ENCODE data around the gene RPS21. TPM values are rescaled to one million over a fixed set of nuclear protein-coding genes. Genes with fewer than 3 reads are reported as not detected.

The RPS21 gene
- total RNA-seq, 4 donors from 2014 or later, result 1,371 to 3,195 (median 1,826) TPM

DNA sequence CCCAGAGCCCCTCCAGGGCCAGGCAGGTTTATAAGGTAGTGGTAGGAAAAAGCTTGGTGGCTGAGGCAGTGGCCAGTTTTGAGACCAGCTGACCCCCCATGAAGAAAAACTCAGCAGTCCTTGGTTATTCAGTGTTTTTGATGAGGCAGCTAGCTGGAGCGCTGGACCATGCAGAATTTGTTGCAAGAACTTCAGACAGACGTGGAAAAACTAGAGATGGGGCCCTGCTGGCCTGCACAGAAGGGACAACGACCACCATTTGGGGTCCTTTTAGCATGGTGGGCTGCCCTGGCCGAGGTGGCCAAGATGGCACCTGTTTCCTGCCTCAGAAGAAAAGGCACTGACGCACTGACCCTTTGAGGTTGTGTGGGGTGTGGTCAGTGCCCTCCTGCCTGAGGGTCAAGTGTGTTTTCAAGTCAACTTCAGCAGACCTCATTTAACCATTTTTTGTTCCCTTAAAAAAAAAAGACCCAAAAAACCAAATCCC, 2.7 kb downstream of the RPS21 start:
- H3K4me3 ChIP-seq, result no peak overlapping the region
- H3K9me3 ChIP-seq, result no peaks in the 10 kb centered on the region
- no peak for DNase-seq (ENCODE audit: low spot score in 2 of 2)
- H3K36me3 ChIP-seq, result peaks cover 0 to 67% (median 3%) of the 10 kb centered on the region in 3 donors
- H3K27me3 ChIP-seq, result no peaks in the 10 kb centered on the region
- 73 to 76% methylated on average over 5 of the region's 5 CpGs for WGBS, 2 donors
- peaks cover 0 to 37% (median 22%) of the 10 kb centered on the region in 4 donors for H3K4me1 ChIP-seq
- no peak overlapping the region for H3K27ac ChIP-seq
- TF ChIP-seq POLR2A (IDR thresholded peaks at IDR 0.05) (no peak), EP300 (IDR thresholded peaks at IDR 0.05) (no peak)
- TF ChIP-seq, protein P1, sequence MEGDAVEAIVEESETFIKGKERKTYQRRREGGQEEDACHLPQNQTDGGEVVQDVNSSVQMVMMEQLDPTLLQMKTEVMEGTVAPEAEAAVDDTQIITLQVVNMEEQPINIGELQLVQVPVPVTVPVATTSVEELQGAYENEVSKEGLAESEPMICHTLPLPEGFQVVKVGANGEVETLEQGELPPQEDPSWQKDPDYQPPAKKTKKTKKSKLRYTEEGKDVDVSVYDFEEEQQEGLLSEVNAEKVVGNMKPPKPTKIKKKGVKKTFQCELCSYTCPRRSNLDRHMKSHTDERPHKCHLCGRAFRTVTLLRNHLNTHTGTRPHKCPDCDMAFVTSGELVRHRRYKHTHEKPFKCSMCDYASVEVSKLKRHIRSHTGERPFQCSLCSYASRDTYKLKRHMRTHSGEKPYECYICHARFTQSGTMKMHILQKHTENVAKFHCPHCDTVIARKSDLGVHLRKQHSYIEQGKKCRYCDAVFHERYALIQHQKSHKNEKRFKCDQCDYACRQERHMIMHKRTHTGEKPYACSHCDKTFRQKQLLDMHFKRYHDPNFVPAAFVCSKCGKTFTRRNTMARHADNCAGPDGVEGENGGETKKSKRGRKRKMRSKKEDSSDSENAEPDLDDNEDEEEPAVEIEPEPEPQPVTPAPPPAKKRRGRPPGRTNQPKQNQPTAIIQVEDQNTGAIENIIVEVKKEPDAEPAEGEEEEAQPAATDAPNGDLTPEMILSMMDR (IDR thresholded peaks at IDR 0.05), result no peak

DNA sequence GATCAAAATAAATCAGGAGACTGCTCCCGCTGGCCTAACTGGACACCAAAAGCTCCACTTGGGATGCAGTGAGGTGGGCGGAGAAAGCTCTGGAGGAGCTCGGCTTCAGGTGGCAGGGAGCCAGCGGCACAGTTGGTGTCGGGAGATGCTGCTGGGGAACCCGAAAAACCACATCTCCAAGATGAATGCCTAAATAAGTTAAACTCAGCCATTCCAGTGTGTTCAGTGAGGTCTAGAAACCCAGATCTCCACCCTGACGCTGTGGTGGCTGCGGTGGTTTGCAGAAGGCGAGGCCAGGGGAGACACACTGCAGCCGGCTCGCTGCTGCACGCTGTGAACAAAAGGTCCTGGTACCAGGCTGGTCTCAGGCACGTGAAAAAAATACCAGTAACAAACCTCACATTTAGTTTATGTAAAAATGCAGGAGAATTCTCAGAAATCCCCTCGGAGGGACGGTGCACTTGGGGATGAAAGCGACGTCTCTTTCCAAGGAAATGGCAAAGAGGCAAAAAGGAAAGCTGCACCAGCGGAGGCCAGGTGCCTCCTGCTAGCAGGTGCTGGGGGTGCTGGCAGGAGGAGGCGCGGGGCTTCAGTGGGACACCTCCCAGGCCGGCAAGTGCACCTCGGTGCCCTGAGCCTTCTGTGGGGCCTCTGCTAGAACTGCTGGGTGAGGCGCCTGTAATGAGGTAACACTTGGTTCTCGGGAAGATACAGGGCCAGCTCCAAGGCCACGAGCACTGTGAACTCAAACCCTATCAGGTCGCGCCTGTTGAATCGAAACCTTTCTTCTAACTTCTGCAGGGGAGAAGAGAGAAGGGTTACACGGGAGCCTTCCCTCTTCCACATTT, 3.6 kb downstream of the RPS21 start:
- Histone ChIP-seq H3K27me3 (no peaks in the 10 kb centered on the region), H3K4me1 (peaks cover 0 to 28% (median 17%) of the 10 kb centered on the region in 4 donors), H3K4me3 (no peak overlapping the region), H3K36me3 (peaks cover 0 to 76% (median 3%) of the 10 kb centered on the region in 3 donors), H3K9me3 (no peaks in the 10 kb centered on the region), H3K27ac (no peak overlapping the region)
- 76% methylated on average over 23 to 29 of the region's 29 CpGs for WGBS, 2 donors
- TF ChIP-seq EP300 (IDR thresholded peaks at IDR 0.05), result no peak
- DNase-seq (ENCODE audit: low spot score in 2 of 2), result no peak

DNA sequence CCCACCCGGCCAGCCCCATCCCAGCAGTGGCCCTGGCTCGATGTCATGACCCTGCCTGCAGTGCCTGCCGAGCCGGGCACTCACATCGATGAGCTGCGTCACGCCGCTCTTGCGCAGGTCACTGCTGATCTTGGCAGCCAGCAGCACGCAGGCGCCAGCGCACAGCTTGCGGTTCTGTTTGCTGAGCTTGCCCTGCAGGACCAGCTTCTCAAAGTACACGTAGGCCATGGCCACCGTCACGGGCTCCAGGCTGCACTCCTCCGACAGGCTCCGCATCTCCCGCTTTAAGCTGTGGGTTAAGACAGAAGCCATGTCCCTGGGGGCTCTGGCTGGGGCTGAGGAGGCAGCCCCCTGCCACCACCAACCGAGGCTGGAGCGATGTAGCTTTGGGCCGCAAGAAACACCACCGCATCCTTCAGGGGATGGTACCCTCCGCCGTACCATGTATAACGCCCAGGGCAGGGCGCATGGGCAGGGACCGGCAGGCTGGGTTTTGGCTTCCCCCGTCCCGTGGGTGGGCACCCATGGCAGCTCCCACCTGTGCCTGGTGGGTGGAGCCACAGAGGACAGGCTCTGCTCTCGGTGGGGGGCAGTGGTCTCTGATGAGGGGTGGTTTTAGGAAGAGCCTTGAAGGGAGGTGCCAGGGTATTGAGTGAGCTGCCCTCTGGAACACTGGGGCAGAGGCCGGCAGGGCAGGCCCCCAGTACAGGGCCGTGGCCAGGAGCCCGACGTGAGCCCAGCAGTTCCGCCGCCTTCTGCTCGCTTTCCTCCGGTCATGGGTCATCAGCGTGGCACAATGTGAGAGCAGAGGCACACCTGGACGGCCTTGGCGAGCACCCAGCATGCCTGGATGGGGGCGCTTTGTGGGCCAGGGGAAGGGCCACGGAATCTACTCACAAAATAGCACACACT, 4.5 kb downstream of the RPS21 start:
- Histone ChIP-seq H3K9me3 (no peaks in the 10 kb centered on the region), H3K27me3 (no peaks in the 10 kb centered on the region), H3K4me1 (peaks cover 0 to 20% (median 10%) of the 10 kb centered on the region in 4 donors), H3K27ac (no peak overlapping the region), H3K36me3 (peaks cover 0 to 85% (median 3%) of the 10 kb centered on the region in 3 donors), H3K4me3 (no peak overlapping the region)
- 87 to 89% methylated on average over 38 to 39 of the region's 44 CpGs for WGBS, 2 donors
- TF ChIP-seq EP300 (IDR thresholded peaks at IDR 0.05) (no peak), POLR2A (IDR thresholded peaks at IDR 0.05) (no peak)
- TF ChIP-seq, protein P1 (IDR thresholded peaks at IDR 0.05), result no peak
- DNase-seq (ENCODE audit: low spot score in 2 of 2), result no peak

DNA sequence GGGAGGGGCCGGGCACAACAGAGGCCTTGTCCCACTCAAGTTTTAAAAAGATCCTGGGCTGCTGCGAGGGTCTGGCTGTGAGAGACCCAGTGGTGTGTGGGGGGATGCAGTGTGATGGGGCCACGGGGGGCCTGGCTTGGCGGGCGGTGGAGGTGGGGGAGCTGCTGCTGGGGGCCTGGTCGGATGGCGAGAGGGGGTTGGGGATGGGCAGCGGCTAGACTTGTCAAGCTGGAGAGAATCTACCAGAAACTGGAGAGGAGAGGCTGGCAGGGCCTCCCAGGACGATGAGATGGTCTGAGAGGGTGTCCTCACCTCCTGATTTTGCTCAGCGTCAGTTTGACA, 5.1 kb downstream of the RPS21 start:
- no peak overlapping the region for H3K4me3 ChIP-seq
- 81 to 82% methylated on average over 9 to 10 of the region's 10 CpGs for WGBS, 2 donors
- peaks cover 0 to 20% (median 10%) of the 10 kb centered on the region in 4 donors for H3K4me1 ChIP-seq

More for the DNA sequence above, 5.1 kb downstream of the RPS21 start:
- no peak overlapping the region for H3K27ac ChIP-seq
- TF ChIP-seq EP300 (IDR thresholded peaks at IDR 0.05), result no peak
- no peak for TF ChIP-seq POLR2A (IDR thresholded peaks at IDR 0.05)
- TF ChIP-seq, protein P1 (IDR thresholded peaks at IDR 0.05), result no peak
- peaks cover 0 to 91% (median 3%) of the 10 kb centered on the region in 3 donors for H3K36me3 ChIP-seq
- no peaks in the 10 kb centered on the region for H3K9me3 ChIP-seq
- no peak for DNase-seq (ENCODE audit: low spot score in 2 of 2)
- no peaks in the 10 kb centered on the region for H3K27me3 ChIP-seq
